ENCODE results near the gene PES1.

GRCh38 chr22:30637701-30638114 lies 46.0 kb upstream of the PES1 start:
- TF ChIP-seq, protein P1, sequence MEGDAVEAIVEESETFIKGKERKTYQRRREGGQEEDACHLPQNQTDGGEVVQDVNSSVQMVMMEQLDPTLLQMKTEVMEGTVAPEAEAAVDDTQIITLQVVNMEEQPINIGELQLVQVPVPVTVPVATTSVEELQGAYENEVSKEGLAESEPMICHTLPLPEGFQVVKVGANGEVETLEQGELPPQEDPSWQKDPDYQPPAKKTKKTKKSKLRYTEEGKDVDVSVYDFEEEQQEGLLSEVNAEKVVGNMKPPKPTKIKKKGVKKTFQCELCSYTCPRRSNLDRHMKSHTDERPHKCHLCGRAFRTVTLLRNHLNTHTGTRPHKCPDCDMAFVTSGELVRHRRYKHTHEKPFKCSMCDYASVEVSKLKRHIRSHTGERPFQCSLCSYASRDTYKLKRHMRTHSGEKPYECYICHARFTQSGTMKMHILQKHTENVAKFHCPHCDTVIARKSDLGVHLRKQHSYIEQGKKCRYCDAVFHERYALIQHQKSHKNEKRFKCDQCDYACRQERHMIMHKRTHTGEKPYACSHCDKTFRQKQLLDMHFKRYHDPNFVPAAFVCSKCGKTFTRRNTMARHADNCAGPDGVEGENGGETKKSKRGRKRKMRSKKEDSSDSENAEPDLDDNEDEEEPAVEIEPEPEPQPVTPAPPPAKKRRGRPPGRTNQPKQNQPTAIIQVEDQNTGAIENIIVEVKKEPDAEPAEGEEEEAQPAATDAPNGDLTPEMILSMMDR (IDR thresholded peaks at IDR 0.05) = no peak
- no peak for TF ChIP-seq EP300 (IDR thresholded peaks at IDR 0.05)
